Measurements from ENCODE around the gene UBE3D.
"Not testable (repeated sequence)": the region's sequence is repeated elsewhere in the genome, so short reads cannot be mapped to it uniquely, and the experiment has no call there.

Gene UBE3D

DNA sequence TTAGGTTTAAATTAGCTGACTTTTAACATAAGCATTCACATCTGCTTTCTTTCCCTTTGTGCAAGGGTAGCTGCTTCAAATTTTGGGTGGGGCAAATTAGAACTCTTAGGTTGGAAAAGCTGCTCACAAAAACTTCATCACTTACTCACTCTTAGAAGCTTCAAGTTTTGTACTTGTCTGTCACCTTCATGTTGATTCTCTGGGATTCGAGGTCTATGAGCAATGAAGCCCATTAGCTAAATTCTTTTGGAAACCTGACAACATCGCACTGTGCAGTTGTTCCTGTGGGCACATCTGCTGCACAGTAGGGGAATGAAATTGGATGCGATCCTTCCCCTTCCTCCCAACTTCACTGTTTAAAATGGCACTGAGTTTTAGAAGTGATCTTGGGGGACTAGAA is 156.1 kb downstream of the UBE3D start:
- no peak for DNase-seq

DNA sequence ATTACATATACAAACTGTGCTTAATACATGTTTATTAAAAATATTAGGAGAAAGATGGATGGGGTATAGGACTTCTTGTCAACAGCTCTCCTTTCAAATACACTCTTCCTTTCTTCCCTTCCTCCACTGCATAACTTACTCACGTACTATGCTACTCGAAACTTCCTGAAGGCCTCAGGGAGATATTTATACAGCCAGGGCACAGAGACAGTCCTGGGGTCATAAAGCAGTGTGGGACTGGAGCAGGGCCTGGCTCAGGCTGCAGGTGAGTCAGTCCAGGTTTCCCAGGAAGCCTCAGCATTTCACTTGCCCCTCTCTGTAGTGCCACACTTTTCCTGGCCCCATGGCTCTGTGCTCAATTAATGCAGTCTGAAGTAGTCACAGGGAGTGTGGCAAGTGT is 157.0 kb downstream of the UBE3D start:
- no peak for DNase-seq

DNA sequence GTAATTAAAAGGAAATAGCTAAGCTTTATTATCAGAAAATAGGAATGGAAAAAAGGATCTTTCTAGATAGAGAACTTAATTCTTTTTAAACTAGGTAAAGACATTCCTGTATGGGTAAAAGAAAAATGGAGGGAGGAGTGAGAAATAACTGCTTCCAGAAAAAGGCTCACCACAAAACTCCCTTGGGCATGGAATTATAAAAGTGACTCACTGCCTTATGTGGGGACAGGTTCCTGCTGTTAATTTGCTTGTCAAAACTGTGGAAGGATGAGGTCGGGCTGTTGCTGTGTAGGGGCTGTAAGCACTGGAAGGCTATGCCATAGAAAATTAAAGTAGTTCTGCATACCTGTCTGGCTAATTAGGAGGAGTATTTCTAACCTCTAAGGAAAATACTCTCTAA is 158.7 kb downstream of the UBE3D start:
- no peak for DNase-seq

DNA sequence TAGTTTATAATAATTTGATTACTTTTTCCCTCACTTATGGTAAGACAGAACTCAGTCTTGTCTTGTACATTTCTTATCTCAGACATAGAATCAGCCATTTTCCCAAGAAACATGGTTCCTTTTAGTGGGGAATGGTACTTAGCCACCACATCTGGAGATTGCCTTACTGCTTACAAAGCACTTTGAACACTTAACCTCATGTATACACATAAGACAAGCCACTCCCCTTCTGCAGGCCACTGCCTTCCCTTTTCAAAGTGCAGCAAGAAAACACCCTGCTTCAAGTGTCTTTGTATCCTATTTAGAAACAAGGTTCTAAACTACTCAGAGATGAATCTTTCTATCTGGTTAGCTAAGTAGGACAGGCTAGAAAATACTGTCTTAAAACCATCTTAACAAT is 159.2 kb downstream of the UBE3D start:
- no peak for DNase-seq

DNA sequence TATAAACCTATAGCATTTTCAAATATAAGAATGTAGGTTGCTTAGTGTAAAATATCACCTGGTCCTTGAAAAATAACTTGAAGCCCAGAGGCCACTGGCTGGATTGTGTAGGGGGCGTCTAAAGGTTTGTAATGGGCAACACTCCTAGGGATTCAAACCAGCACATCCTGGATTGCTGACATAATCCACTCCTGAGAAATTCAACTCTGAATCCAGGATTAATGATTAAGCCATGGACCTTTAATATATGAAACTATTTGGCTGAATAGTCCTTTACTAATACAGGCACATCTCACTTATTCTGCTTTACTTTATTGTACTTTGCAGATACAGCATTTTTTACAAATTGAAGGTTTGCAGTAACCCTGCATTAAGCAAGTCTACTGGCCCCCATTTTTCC is 160.8 kb downstream of the UBE3D start:
- DNase-seq = no peak

DNA sequence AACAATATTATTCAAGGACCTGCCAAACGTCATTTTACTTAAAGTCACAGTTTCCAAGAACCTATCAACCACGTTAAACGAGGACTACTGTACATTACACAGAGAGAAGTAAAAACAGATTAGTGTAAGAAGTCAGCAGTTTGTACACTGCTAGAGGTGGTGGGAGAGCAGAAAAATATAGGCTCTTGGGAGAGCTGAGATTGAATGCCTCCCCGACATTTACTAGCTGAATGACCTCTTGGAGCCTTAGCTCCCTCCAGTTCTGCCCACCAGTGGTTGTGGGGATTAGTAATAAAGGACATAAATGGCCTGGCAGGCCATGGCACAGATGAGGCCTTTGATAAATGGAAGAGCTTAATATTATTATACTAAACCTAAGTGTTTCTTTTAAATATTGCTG is 161.4 kb downstream of the UBE3D start:
- no peak for DNase-seq

DNA sequence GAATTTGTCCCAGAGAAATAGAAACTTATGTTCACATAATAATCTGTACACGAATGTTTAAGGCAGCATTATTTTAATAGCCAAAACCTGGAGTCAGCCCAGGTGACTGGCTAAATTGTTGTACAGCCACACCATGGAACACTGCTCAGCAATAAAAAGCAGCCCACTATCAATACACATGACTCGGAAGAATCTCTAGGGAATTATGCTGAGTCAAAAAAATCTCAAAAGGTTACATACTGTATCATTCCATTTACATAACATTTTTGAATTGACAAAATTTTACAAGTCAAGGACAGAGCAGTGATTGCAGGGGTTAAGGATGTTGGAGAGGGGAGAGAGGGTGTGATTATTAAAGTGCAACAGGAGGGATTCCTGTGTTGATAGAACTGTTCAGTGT is 163.4 kb downstream of the UBE3D start:
- no peak for DNase-seq

DNA sequence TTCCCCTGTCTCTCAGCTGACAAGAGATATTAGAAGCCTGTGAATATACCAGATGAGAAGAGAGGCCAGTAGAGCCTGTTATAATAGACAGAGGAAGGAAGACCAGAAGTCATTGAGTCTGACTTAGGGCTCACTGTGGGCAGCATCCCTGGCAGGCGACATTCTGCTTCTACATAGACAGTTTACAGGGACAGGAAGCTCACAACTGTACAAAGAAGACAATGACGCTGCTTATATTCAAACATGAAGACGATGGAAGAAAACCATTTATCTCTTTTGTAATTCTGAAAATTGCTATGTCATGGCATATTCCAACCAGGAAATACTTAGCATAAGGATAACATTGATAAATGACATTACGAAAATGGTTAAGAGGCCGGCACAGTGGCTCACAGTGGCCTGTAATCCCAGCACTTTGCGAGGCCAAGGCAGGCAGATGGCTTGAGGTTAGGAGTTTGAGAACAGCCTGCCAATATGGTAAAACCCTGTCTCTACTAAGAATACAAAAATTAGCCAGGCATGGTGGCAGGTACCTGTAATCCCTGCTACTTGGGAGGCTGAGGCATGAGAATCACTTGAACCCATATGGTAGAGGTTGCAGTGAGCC is 170.9 kb downstream of the UBE3D start:
- no peak for DNase-seq

DNA sequence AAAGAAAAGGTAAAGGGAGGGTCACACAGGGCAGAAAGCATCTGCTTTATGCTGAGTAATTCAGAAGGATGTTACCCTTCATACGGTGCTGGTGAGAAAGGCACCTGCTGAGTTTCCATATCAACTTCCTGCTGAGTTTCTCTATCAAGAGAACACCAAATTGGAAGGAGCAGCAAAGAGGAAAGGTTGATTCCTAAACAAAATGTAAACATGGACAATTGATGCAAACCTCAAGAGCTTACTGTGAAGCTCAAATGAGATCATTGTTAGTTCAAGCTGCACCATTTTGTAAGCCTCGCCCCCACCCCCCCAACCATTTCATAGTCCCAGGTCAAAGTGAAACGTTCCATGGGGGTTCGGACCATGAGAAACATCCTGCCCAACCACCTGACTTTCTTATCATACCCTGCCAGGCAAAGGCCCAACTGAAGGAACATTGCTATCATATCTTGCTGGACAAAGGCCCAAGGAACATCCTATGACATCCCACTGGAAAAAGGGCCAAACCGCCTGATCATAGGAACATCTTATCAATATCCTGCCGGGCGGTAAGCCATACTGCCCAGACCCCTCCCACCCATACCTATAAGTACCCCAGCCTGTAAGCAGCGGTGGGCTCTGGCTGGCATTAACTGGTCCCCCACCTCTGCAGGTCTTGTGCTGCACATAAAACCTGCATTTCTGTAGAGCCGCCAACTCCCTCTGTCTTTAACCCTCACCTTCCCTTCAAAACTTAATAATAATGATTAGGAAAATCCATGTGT is 171.6 kb downstream of the UBE3D start:
- no peak for DNase-seq

DNA sequence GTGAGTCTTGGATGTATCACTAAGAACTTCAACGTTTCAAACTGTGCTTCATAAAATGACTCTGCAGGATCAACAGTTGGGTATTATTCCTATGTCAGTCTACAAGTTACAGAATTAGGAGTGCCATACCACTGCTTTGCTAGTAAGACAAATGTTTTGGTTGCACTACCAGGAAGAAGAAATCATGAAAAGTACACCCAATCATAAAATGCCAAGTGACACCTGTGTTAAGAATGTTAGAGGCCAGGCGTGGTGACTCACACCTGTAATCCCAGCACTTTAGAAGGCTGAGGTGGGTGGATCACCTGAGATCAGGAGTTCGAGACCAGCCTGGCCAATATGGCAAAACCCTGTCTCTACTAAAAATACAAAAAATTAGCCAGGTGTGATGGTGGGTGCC is 174.1 kb downstream of the UBE3D start:
- DNase-seq = not testable (repeated sequence)

DNA sequence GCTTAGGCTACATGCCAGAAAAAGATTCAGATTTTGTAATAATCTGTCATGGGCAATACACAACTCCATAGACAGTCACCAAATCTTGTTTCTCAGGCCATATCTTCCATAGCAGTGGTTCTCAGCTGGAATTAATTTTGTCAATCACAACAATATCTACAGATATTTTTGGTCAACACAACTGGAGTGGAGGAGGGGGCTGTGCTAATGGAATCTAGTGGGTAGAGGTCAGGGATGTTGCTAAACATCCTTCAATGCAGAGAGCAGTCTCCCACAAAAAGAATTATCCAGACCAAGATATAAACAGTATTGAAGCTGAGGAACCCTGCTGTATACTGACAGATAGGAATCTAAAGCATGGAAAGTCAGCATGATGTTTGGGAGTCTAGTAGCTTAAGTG is 174.6 kb downstream of the UBE3D start:
- DNase-seq = no peak

DNA sequence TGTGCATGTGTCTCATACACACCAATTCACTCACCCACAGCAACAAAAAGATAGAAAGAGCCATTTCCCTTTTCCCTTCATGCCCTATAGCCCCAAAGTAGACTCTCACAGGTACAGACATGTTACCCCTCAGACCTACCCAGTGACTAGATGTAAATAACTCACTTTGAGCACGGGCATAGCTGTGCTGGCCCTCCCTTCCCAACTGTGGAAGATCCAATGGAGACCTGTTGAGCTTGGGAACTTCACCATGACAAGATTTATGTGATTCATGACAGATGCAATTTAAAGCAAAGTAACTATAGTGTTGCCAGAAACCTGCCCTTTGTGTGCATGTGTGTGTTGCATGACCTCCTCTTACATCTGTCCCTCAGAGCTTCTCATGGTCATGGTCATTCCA is 175.4 kb downstream of the UBE3D start:
- no peak for DNase-seq

DNA sequence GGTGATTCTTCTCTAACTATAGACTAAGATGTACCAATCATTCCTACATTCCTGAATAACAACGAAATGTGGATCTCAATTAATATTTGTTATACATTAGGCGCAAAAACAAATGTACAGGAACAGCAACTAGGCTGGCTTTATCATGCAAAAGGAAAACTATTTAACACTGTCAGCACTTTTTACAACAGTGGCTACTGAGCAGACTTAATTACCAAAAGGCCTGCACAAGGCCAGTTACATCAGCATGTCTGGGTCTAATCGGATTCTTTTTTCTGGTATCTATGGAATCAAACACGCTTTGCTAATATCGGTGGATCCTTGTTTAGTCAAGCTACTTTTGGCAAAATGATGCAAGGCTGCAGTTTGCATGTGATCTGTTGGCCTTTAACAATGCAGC is 176.5 kb downstream of the UBE3D start:
- DNase-seq = no peak

DNA sequence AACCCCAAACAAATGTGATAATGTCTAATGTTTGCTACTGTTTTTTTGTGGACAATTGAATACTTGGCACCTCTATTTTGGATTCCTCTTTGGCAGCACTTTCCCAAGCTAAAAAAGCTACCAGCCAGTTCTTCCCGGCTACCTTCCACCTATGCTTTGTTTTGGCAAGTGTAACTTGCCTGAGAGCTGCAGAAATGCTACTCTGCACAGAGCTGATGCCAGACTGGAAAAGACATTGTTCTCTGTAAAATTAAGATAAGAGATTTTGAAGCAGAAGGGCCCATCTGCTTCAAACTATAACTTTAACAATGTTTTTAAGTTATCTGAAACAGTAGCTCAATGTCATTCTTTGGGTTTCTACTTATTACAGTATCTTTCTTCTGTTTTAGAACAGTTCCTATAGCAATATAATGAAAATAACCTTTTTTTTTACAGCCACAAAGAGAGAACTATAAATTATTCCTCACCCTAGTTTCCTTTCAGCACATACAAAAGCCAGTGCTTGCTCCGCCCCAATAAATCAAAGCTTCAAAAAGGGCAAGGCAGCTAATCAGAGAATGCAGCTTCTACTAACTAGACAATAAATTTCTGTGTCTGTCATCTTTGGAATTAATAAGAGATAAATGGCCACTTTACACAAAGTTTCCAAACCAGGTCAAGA is 183.1 kb downstream of the UBE3D start:
- DNase-seq = no peak

DNA sequence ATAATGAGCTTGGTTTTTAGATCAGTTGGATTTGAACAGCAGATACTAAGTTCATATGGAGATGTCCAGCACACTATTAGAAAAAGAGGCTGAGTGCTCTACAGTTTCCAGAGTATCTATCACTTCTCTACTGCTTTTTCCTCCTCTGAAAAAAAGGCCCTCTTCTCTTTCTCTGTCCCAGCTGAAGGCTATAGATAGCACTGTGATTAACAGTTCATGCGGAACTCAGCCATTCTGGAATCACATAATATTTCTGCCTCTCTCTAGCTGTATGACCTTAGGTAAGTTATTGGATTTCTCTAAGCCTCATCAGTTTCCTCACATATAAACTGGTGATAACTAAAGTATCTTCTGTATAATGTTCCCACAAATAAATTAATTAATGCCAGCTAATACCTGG is 184.1 kb downstream of the UBE3D start:
- no peak for DNase-seq

DNA sequence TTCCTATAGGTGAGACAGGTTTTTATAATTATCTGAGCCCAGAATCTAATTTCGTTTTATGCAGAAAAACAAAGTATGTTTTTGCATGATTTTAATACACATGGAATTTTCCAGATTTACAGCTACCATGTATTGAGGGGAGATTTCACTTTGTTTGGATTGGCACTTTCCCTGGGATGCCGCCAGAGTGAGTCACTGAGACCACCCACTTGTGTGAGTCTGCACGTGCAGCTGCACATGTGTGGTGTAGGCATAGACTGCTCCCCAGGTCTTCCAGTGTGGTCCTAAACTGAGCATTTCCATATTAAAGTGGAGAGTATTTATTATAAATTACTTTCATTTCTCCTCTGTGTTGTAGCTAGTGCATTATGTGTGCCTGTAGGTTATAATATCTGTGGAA is 186.8 kb downstream of the UBE3D start:
- DNase-seq = no peak

DNA sequence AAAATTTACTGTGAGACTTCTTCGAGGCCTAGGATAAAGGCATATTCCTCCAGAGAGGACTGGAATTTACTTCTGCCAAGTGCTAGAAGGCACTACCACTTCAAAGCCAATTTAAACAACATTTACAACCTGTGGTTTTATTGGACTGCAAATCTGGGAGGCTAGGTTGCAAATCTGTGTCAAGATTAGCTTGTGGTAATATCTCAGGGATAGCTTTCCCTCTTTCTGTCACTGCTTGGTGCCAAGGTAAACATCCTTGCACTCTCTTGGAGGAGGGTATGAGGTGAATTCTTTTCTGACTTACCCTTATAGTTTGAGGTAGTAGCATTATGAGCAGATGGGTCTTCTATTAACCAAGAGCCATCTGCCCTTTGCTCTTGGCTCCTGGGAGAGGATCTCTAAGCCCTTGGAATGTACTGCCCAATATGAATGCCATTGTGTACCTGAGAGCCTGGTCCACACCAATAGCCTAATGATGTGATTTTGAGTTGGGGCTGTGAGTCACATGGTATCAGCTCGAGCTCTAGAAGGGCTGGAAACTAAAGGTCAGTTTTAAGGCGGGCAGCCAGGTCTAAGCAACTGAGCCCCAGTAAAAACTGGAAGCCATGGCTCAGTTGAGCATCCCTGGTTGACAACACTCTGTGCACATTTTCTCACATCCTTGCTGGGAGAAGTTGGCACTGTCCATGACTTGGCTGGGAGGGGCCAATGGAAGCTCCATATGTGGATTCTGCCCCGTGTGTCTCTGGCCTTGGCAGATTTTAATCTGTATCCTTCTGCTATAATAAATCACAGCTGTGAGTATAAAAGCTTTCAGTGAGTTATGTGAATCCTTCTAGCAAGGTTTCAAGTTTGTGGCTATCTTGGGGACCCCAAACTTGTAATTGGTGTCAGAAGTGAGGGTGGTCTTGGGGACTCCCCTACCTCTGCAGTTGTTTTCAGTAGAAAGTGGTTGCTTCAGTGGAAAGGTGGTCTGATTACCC is 188.1 kb downstream of the UBE3D start:
- no peak for DNase-seq

DNA sequence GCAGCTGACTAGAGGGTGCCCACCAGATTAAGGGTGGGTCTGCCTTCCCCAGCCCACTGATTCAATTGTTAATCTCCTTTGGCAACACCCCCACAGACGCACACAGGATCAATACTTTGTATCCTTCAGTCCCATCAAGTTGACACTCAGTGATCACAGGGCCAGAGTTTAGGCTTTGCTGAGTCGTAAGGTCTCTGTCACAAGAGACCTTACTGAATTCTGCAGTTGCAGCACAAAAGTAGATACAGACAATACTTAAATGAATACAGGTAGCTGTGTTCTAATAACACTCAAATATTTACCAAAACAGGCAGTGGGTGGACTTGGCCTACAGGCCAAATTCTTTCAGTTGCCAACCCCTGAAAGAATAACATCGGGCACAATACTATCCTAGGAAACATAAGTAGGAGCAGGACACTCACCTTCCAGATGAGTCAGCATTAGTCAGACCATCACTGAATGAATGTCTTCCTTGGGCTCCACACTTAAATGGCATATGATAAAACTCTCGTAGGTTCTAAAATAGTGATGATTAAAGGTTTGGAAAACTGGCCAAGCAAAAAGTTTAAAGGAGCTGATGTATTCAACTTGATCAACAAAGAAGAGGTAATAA is 190.0 kb downstream of the UBE3D start:
- peak; percentile 23 for DNase-seq

DNA sequence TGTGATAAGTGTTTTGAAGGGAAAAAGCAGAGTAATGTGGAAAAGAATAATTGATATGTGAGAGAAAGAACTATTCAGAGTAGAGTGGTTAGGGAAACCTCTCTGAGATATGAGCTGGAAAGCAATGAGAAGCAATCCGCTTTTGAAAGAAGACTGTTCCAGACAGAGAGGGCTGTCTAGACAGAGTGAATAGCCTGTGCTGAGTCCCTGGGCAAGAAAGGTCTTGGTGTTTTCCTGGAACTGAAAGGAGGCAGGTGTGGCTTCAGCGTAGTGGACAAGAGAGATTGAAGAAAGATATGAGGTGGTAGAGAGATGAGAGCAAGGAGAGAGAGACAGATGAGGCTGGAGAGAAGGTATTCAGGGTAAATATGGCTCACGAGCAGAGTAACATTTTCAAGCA is 190.8 kb downstream of the UBE3D start:
- no peak for DNase-seq

DNA sequence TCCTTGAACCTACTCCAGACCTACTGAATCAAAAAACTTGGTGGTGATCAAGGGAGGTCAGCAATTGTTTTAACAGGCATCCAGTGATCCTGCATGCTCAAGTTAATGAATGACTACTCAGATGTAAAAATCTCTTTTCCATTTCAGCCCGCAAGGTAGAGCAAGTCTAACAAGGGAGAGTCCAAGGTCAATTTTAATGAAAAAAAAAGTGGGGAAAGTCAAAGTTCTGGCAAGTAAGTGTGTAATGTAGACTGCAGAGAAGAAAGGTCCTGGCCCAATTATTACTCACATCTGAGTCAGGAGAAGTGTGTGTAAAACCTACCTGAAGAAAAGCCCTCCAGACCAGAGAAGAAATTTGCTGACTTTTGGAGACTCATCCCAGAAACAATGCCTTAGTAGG is 193.5 kb downstream of the UBE3D start:
- DNase-seq = no peak

DNA sequence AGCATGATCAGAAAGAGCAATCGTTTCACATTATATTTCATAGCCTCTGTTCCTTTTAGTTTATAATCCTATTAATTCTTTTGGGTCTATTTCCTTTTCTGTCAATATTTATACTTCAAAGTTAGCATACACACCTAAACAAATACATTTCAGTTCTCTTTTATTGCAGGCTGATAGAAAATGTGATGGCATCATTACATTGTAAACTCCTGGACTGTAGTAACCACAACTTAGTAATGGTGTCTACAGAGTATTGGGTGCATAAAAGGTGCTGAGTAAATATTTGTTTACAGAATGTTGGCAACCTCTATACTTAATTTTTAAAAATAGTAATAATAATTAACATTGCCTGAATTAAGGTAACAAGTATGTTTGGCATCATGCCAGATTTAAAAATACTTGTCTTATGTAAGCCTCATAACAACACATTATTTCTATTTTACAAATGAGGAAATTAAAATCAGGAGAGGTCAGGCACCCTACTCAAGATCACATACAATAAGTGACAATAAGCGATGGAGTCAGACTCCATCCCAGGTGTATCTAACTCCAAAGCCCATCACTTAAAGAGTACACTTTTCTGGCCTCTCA is 195.0 kb downstream of the UBE3D start:
- no peak for DNase-seq

DNA sequence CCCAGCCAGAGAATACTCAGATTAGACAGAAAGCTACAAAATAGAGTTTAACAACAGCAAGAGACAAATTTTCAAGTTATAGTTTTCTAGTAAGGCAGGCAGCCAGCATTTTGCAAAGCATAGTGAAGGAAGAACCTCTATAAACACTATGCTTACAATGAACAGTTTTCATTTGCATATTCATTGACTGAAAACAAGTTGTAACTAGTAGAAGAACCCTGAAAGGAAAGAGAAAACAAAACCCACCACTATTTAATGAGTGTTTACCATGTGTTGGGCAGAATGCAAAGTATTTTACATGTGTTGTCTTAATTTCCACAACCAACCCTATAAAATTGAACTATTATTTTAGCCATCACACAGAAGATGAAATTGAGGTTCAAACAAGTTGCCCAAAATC is 196.1 kb downstream of the UBE3D start:
- DNase-seq = no peak
